ENCODE results near the gene VIPR2. TPM values are rescaled to one million over a fixed set of nuclear protein-coding genes. Genes with fewer than 3 reads are reported as not detected.

Gene VIPR2
- total and polyA plus RNA-seq, 2 of the 13 experiments (the other 11 are each of a cell fraction or from before 2014, with no cell fraction given) = not detected

- TF ChIP-seq GMEB1 (CRISPR knock-in tag; IDR thresholded peaks at IDR 0.05; ENCODE audit: borderline replicate concordance) = no peak
- no peak for TF ChIP-seq SOX6 (IDR thresholded peaks at IDR 0.05)
- TF ChIP-seq SOX6 (CRISPR knock-in tag; IDR thresholded peaks at IDR 0.05) = no peak
- no peak for TF ChIP-seq SP1 (IDR thresholded peaks at IDR 0.05)
- TF ChIP-seq SP1 (CRISPR knock-in tag; IDR thresholded peaks at IDR 0.05) = no peak
- TF ChIP-seq SAP130 (CRISPR knock-in tag; IDR thresholded peaks at IDR 0.05; ENCODE audit: low read depth) = no peak
Observed at GRCh38 chr7:159119851-159120539, 24.7 kb downstream of the VIPR2 start (continued).

GRCh38 chr7:159119026-159119741, 25.5 kb downstream of the VIPR2 start:
- H3K9ac ChIP-seq (ENCODE audit: insufficient read depth, low read depth, low read length) = no peak overlapping the region
- intact Hi-C loops (cut with micrococcal nuclease; ENCODE audit: unreplicated experiment) (no loop called here), in situ Hi-C loops (cut with HindIII; ENCODE audit: extremely low pct_ligation_motif_present, low pct_unique_long_range_greater_than_20kb) (no loop called here)
- ChIA-PET POLR2A (no interaction called here), CTCF (ENCODE audit: low intra/inter-chr PET ratio, low total read pairs) (no interaction called here)
- no peaks in the 10 kb centered on the region for H3K9me3 ChIP-seq (ENCODE audit: low read length)
- TF ChIP-seq LBX2 (CRISPR knock-in tag; IDR thresholded peaks at IDR 0.05; ENCODE audit: borderline replicate concordance) (no peak), HOMEZ (CRISPR knock-in tag; IDR thresholded peaks at IDR 0.05; ENCODE audit: low read depth) (no peak), ZNF570 (CRISPR knock-in tag; IDR thresholded peaks at IDR 0.05; ENCODE audit: borderline replicate concordance) (no peak), TGIF2 (CRISPR knock-in tag; IDR thresholded peaks at IDR 0.05) (no peak), ZBTB42 (CRISPR knock-in tag; IDR thresholded peaks at IDR 0.05) (no peak), ZNF766 (CRISPR knock-in tag; IDR thresholded peaks at IDR 0.05; ENCODE audit: borderline replicate concordance) (no peak), ZFP91 (CRISPR knock-in tag; IDR thresholded peaks at IDR 0.05; ENCODE audit: borderline replicate concordance) (no peak)
- H4K20me1 ChIP-seq (ENCODE audit: insufficient read depth, low read length) = no peaks in the 10 kb centered on the region
- no peak overlapping the region for H3K4me3 ChIP-seq (replicated peaks in 1 of 3; ENCODE audit: insufficient read depth in 1 of 3, low read depth in 2 of 3, low read length in 3 of 3)
- no peaks in the 10 kb centered on the region for H3K36me3 ChIP-seq (replicated peaks in 1 of 2; ENCODE audit: control insufficient read depth in 1 of 2, insufficient read depth in 2 of 2, low read length in 2 of 2)
- DNase-seq (ENCODE audit: low spot score) = no peak
- no peak overlapping the region for H2AFZ ChIP-seq (ENCODE audit: low read length)
- ATAC-seq = no peak
- FAIRE-seq = no peak
- H3K27me3 ChIP-seq (ENCODE audit: control insufficient read depth in 1 of 2, insufficient read depth in 2 of 2, low read length in 2 of 2) = peaks cover 3 to 80% of the 10 kb centered on the region in 2 experiments; a peak in 4 of 5 replicates
- no peak overlapping the region for H3K27ac ChIP-seq (ENCODE audit: extremely low read length, insufficient read depth, low read length)
- no TSS peak for BruUV-seq (replicated peaks)
- H3K4me2 ChIP-seq (ENCODE audit: low read depth, low read length) = no peak overlapping the region
- H3K4me1 ChIP-seq (ENCODE audit: insufficient read depth, low read length) = no peaks in the 10 kb centered on the region
- WGBS (ENCODE audit: low lambda C conversion rate) = 100% methylated on average over 2 of the region's 19 CpGs
- H3K79me2 ChIP-seq (ENCODE audit: insufficient read depth, low read length) = no peaks in the 10 kb centered on the region
